ENCODE data around the gene ISOC2.

DNA sequence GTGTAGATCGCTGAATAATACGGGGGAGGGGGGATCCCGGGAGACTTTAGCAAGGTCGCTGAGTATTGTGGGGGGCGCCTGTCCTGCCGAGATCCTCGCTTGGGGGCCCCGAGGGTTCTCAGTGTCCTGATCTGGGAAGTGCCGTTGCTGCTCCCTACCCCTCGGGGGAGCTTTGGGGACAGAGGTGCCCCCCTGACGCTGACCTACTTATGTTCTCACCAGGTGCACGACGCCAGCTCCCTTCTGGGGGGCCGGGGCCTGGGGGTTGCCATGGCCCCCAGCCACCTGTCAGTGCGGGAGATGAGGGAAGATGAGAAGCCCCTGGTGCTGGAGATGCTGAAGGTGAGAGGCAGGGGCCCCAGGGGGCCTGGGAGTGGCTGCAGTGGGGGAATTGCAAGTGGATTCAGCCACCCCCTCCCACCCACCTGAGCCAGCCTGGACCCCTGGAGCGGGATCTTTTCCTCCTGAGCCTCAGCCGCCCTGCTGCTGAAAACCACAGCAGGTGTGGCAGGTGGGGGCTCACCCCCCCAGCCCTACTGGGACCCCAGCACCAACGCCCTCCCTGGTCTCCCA is 24.1 kb upstream of the ISOC2 start:
- no peak for TF ChIP-seq ZNF436 (CRISPR knock-in tag; IDR thresholded peaks at IDR 0.05)
- TF ChIP-seq TBP (optimal IDR thresholded peaks at IDR 0.05; ENCODE audit: low read depth, low read length), result no peak
- TF ChIP-seq, protein P1, sequence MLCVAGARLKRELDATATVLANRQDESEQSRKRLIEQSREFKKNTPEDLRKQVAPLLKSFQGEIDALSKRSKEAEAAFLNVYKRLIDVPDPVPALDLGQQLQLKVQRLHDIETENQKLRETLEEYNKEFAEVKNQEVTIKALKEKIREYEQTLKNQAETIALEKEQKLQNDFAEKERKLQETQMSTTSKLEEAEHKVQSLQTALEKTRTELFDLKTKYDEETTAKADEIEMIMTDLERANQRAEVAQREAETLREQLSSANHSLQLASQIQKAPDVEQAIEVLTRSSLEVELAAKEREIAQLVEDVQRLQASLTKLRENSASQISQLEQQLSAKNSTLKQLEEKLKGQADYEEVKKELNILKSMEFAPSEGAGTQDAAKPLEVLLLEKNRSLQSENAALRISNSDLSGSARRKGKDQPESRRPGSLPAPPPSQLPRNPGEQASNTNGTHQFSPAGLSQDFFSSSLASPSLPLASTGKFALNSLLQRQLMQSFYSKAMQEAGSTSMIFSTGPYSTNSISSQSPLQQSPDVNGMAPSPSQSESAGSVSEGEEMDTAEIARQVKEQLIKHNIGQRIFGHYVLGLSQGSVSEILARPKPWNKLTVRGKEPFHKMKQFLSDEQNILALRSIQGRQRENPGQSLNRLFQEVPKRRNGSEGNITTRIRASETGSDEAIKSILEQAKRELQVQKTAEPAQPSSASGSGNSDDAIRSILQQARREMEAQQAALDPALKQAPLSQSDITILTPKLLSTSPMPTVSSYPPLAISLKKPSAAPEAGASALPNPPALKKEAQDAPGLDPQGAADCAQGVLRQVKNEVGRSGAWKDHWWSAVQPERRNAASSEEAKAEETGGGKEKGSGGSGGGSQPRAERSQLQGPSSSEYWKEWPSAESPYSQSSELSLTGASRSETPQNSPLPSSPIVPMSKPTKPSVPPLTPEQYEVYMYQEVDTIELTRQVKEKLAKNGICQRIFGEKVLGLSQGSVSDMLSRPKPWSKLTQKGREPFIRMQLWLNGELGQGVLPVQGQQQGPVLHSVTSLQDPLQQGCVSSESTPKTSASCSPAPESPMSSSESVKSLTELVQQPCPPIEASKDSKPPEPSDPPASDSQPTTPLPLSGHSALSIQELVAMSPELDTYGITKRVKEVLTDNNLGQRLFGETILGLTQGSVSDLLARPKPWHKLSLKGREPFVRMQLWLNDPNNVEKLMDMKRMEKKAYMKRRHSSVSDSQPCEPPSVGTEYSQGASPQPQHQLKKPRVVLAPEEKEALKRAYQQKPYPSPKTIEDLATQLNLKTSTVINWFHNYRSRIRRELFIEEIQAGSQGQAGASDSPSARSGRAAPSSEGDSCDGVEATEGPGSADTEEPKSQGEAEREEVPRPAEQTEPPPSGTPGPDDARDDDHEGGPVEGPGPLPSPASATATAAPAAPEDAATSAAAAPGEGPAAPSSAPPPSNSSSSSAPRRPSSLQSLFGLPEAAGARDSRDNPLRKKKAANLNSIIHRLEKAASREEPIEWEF (CRISPR knock-in tag; IDR thresholded peaks at IDR 0.05), result no peak
- TF ChIP-seq POLR2A (conservative IDR thresholded peaks at IDR 0.05), result peak; percentile 4
- TF ChIP-seq MEF2D (tag; conservative IDR thresholded peaks at IDR 0.05; ENCODE audit: low read depth), result no peak
- TF ChIP-seq ARHGAP35 (IDR thresholded peaks at IDR 0.05; ENCODE audit: partially characterized antibody), result no peak
- no peak for TF ChIP-seq EHMT2 (IDR thresholded peaks at IDR 0.05)
- no peak for TF ChIP-seq RBM22 (IDR thresholded peaks at IDR 0.05; ENCODE audit: low read depth, low read length, poor library complexity, severe bottlenecking)
- TF ChIP-seq, protein P2, sequence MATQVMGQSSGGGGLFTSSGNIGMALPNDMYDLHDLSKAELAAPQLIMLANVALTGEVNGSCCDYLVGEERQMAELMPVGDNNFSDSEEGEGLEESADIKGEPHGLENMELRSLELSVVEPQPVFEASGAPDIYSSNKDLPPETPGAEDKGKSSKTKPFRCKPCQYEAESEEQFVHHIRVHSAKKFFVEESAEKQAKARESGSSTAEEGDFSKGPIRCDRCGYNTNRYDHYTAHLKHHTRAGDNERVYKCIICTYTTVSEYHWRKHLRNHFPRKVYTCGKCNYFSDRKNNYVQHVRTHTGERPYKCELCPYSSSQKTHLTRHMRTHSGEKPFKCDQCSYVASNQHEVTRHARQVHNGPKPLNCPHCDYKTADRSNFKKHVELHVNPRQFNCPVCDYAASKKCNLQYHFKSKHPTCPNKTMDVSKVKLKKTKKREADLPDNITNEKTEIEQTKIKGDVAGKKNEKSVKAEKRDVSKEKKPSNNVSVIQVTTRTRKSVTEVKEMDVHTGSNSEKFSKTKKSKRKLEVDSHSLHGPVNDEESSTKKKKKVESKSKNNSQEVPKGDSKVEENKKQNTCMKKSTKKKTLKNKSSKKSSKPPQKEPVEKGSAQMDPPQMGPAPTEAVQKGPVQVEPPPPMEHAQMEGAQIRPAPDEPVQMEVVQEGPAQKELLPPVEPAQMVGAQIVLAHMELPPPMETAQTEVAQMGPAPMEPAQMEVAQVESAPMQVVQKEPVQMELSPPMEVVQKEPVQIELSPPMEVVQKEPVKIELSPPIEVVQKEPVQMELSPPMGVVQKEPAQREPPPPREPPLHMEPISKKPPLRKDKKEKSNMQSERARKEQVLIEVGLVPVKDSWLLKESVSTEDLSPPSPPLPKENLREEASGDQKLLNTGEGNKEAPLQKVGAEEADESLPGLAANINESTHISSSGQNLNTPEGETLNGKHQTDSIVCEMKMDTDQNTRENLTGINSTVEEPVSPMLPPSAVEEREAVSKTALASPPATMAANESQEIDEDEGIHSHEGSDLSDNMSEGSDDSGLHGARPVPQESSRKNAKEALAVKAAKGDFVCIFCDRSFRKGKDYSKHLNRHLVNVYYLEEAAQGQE (IDR thresholded peaks at IDR 0.05; ENCODE audit: borderline replicate concordance), result no peak
- TF ChIP-seq, protein P2 (CRISPR knock-in tag; IDR thresholded peaks at IDR 0.05; ENCODE audit: low read depth), result no peak
- TF ChIP-seq KLF16 (IDR thresholded peaks at IDR 0.05), result no peak
- no peak for TF ChIP-seq CREM (IDR thresholded peaks at IDR 0.05; ENCODE audit: low read depth)
- TF ChIP-seq, protein P3, sequence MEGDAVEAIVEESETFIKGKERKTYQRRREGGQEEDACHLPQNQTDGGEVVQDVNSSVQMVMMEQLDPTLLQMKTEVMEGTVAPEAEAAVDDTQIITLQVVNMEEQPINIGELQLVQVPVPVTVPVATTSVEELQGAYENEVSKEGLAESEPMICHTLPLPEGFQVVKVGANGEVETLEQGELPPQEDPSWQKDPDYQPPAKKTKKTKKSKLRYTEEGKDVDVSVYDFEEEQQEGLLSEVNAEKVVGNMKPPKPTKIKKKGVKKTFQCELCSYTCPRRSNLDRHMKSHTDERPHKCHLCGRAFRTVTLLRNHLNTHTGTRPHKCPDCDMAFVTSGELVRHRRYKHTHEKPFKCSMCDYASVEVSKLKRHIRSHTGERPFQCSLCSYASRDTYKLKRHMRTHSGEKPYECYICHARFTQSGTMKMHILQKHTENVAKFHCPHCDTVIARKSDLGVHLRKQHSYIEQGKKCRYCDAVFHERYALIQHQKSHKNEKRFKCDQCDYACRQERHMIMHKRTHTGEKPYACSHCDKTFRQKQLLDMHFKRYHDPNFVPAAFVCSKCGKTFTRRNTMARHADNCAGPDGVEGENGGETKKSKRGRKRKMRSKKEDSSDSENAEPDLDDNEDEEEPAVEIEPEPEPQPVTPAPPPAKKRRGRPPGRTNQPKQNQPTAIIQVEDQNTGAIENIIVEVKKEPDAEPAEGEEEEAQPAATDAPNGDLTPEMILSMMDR (IDR thresholded peaks at IDR 0.05 in 2 of 3, conservative IDR thresholded peaks at IDR 0.05 in 1 of 3; ENCODE audit: insufficient read depth in 2 of 3, low read depth in 1 of 3, low read length in 3 of 3), result 0 out of 6 replicates have a peak, but pooled peaks of 1 of the 3 experiments have one; percentile 3
- no peak for TF ChIP-seq ZNF274 (IDR thresholded peaks at IDR 0.05; ENCODE audit: borderline replicate concordance, low read depth, low read length)
- TF ChIP-seq HDAC6 (IDR thresholded peaks at IDR 0.05; ENCODE audit: low read depth, low read length), result no peak
